GM12874 (cell line): ENCODE data around the gene ANKRD33.

Experiments used
- TF ChIP-seq, protein P1 (sequence below): IDR thresholded peaks from 2 replicates; pipeline ENCODE4 v1.5.1; 2011; ENCODE audit warnings: low read depth, mild to moderate bottlenecking, control low read depth, low read length, moderate library complexity; ENCODE audit not compliant: insufficient read depth

ANKRD33 gene

DNA sequence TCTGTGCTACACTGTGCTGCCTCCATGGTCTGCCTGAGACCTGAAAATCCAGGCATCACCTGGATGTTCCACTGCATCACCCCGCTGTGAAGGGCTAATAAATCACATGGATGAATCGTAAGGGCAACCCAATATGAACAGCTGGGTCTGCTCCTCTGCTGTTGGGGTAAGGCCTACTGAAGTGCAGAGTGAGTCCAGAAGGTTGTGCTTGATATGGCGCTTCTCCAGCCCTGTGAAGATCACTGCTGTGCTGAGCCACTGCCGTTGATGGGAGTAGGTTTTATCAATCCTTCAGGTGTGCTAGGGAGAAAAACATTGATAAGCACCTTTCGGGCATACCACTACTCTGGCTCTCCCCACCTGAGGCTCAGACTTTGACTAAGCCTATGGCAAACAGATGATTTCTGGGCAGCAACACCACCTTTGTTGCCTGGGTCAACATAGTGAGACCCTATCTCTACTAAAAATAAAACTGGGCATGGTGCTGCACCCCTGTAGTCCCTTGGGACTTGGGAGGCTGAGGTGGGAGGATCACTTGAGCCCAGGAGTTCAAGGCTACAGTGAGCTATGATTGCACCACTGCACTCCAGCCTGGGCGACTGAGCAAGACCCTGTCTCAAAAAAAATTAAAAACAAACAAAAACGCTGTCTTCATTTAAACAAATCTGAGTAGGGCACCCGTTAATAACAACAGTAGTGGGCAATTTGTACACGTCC lies 21.1 kb downstream of the ANKRD33 start:
- TF ChIP-seq, protein P1, sequence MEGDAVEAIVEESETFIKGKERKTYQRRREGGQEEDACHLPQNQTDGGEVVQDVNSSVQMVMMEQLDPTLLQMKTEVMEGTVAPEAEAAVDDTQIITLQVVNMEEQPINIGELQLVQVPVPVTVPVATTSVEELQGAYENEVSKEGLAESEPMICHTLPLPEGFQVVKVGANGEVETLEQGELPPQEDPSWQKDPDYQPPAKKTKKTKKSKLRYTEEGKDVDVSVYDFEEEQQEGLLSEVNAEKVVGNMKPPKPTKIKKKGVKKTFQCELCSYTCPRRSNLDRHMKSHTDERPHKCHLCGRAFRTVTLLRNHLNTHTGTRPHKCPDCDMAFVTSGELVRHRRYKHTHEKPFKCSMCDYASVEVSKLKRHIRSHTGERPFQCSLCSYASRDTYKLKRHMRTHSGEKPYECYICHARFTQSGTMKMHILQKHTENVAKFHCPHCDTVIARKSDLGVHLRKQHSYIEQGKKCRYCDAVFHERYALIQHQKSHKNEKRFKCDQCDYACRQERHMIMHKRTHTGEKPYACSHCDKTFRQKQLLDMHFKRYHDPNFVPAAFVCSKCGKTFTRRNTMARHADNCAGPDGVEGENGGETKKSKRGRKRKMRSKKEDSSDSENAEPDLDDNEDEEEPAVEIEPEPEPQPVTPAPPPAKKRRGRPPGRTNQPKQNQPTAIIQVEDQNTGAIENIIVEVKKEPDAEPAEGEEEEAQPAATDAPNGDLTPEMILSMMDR = no peak

DNA sequence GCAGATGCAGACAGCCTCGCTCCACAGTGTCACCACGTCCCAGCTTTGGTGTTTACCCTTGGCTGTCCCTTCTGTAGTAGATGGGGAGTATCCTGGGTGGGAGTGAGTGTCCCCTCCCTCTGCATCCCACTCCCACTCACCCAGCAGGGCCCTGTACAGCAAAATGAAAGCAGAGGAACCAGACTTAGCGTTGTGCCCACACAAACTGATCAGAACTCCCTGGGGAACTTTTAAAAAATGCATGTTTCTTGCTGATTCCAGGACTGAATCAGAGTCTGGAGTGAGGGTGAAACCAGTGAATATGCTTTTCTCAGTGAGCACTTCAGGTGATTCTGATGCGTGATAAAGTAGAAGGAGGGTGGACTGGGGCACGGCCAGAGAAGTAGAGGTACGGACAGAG lies 22.3 kb downstream of the ANKRD33 start:
- TF ChIP-seq, protein P1 = no peak

DNA sequence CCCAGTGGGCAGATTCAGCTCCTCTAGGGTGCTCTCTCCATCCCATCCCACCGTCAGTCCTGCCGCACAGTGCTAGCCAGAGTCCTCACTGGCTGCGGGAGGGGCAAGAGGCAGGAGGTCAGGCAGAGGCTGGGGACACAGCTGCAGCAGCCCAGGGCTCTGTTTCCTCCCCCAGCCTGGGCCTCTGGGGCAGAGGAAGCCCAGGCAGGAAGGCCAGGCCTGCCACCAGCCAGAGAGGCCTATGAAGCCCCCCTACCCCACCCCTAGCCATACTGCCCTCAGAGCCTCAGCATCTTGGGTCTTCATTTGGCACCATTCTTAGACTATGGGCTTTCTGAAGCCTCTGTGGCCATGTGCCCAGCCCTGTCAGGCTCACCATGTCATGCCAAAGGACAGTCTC lies 22.8 kb downstream of the ANKRD33 start:
- TF ChIP-seq, protein P1 = no peak

DNA sequence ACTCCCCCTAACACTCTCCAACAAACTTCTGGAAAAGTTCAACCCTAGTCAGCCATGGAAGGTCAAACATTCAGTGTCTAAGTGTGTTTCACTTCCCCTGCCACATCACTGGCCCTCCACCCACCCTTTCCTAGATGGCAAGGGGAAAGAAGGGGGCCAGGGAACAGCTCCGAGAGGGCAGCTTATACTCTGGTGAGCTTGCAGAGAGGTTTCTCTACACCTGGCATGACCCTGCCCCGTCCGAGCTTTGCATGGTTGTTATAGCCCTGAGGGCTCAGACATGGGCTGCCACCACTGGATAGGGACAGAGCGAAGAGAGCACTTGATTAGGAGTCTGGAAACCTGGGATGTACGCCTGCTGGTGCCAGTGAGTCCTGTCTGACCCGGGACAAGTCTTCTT lies 23.4 kb downstream of the ANKRD33 start:
- TF ChIP-seq, protein P1 = no peak

DNA sequence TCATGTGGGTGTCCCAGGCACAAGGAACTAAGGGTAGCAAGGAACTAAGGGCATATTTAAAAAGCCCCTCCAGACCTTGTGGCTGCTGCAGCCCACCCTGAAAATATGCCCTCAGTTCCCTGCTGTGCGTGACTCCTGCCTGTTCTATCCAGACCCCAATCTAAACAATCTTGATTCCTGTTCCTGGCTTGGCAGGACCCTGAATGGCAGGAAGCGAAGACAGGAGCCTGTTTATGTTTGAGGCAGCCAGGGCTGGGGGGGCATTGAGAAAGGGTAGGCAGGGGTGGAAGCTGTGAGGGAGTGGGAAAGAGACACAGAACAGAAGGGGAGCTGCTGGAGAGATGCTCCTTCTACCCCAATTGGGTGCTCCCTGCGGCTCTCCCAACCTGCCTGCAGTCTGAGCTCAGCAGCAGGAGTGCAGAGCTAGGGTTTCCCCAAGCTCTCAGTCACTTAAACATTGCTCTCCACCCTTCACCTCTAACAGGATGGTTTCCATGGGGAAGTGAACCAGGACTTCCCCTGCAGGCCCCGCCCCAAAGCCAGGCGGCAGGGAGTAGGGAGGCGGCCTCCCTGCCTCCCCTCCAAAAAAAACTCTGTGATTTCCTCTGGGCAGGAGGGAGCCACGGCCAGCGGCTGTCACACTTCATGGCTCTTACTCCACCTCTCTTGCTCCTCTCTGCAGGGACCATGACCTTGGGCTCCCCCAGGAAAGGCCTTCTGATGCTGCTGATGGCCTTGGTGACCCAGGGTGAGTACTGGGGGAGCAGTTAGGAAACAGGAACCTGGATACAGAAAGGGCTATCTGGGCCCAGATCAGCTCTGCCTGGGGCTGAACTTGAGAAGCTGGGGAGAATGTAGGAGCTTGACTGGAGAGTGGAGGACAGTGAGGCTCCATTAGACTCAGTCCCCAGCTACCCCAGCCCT lies 24.1 kb downstream of the ANKRD33 start:
- TF ChIP-seq, protein P1 = no peak

DNA sequence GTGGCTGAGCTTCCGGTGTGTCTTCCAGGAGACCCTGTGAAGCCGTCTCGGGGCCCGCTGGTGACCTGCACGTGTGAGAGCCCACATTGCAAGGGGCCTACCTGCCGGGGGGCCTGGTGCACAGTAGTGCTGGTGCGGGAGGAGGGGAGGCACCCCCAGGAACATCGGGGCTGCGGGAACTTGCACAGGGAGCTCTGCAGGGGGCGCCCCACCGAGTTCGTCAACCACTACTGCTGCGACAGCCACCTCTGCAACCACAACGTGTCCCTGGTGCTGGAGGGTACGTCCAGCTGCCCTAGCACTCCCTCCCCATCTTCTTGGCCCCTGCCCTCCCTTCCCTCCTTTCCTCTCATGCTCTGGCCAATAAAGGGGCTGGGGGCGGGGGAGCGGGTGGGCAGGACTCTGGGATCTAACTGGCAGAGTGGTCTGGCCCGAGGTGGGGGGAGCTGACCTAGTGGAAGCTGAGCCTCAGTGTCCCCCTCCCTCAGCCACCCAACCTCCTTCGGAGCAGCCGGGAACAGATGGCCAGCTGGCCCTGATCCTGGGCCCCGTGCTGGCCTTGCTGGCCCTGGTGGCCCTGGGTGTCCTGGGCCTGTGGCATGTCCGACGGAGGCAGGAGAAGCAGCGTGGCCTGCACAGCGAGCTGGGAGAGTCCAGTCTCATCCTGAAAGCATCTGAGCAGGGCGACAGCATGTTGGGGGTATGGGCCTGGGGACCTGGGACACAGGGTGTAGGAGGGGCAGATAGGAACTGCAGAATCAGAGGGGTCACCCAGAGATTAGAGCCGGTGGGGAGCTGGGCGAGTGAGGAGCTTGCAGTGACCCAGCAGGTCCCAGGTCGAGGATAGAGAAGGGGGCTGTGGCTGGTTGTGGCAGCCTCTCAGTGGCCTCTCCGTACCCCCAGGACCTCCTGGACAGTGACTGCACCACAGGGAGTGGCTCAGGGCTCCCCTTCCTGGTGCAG lies 25.4 kb downstream of the ANKRD33 start:
- TF ChIP-seq, protein P1 = peak; percentile 28; the same call in 1 of the 2 replicates
